Activated CD8-positive, alpha-beta memory T cell treated with anti-CD3 and anti-CD28 coated beads, Interleukin-2, amount 50 U/mL, for 1 hour (primary cell): Measurements from ENCODE around the gene CACNA1I.

Experiments
- DNase-seq: peaks from one replicate; pipeline ENCODE4 v3.0.0-alpha.2; 2020; ENCODE audit errors: extremely low read depth

The CACNA1I gene

GRCh38 chr22:39697790-39698430, 127.4 kb downstream of the CACNA1I start:
- DNase-seq = no peak

- DNase-seq = no peak
Measured at GRCh38 chr22:39699631-39700360, 129.2 kb downstream of the CACNA1I start.

- no peak for DNase-seq
Measured at GRCh38 chr22:39700565-39700964, 130.0 kb downstream of the CACNA1I start.

- DNase-seq = no peak
Measured at GRCh38 chr22:39703091-39703490, 132.5 kb downstream of the CACNA1I start.

GRCh38 chr22:39703928-39704639, 133.5 kb downstream of the CACNA1I start:
- no peak for DNase-seq

GRCh38 chr22:39705386-39705785, 134.8 kb downstream of the CACNA1I start:
- DNase-seq = no peak

- DNase-seq = no peak
Measured at GRCh38 chr22:39706376-39707140, 136.0 kb downstream of the CACNA1I start.

GRCh38 chr22:39707351-39707750, 136.8 kb downstream of the CACNA1I start:
- no peak for DNase-seq

GRCh38 chr22:39707816-39708215, 137.3 kb downstream of the CACNA1I start:
- no peak for DNase-seq

- DNase-seq = no peak
Measured at GRCh38 chr22:39710380-39711150, 140.0 kb downstream of the CACNA1I start.

- no peak for DNase-seq
Measured at GRCh38 chr22:39712081-39712480, 141.5 kb downstream of the CACNA1I start.

GRCh38 chr22:39712751-39713525, 142.4 kb downstream of the CACNA1I start:
- no peak for DNase-seq

- no peak for DNase-seq
Measured at GRCh38 chr22:39713799-39714290, 143.3 kb downstream of the CACNA1I start.

- no peak for DNase-seq
Measured at GRCh38 chr22:39714321-39714720, 143.8 kb downstream of the CACNA1I start.

- no peak for DNase-seq
Measured at GRCh38 chr22:39715778-39716495, 145.4 kb downstream of the CACNA1I start.

- no peak for DNase-seq
Measured at GRCh38 chr22:39716534-39716933, 146.0 kb downstream of the CACNA1I start.

- no peak for DNase-seq
Measured at GRCh38 chr22:39717099-39717498, 146.5 kb downstream of the CACNA1I start.

- DNase-seq = no peak
Measured at GRCh38 chr22:39718206-39718605, 147.7 kb downstream of the CACNA1I start.

GRCh38 chr22:39718921-39719475, 148.4 kb downstream of the CACNA1I start:
- DNase-seq = no peak
